IPS DF 6.9 (cell line): Measurements from ENCODE around the gene AAR2.
A peak's percentile ranks its signal among the peaks of the same experiment; 100 is the strongest.

Experiments used
- DNase-seq: peaks from one replicate; pipeline ENCODE4 v3.0.0-alpha.2; 2013; ENCODE audit warnings: low read depth, low spot score
- H3K27ac ChIP-seq: one replicate; pipeline ENCODE4 v1.5.1; 2013; ENCODE audit warnings: low read length, control low read depth
- H3K27me3 ChIP-seq: 2 replicates; pipeline ENCODE4 v1.6.1; 2013; ENCODE audit warnings: mild to moderate bottlenecking, low read length; ENCODE audit not compliant: control insufficient read depth, insufficient read depth
- H3K36me3 ChIP-seq: 2 replicates; pipeline ENCODE4 v1.6.1; 2013; ENCODE audit warnings: low read length; ENCODE audit not compliant: control insufficient read depth, insufficient read depth
- H3K4me1 ChIP-seq: 2 replicates; pipeline ENCODE4 v1.6.1; 2013; ENCODE audit warnings: low read length; ENCODE audit not compliant: control insufficient read depth, insufficient read depth
- H3K4me3 ChIP-seq: 2 replicates; pipeline ENCODE4 v1.5.1; 2013; ENCODE audit warnings: mild to moderate bottlenecking, low read length
- H3K9me3 ChIP-seq: 2 replicates; pipeline ENCODE4 v1.6.1; 2013; ENCODE audit warnings: low read length, inconsistent platforms; ENCODE audit not compliant: control insufficient read depth, insufficient read depth
- WGBS: extraction: QIAGEN DNeasy Blood & Tissue Kit; methylation state at CpG from one replicate; pipeline ENCODE4 v1.1.7; 2013; ENCODE audit warnings: mixed read lengths, missing lambda C conversion rate; ENCODE audit not compliant: insufficient read length, insufficient coverage; 5-methylcytosine and 5-hydroxymethylcytosine counted together

The AAR2 gene

GRCh38 chr20:36217226-36217625 is 19.1 kb upstream of the AAR2 start:
- Histone ChIP-seq H3K4me1 (no peaks in the 10 kb centered on the region), H3K4me3 (no peak overlapping the region), H3K9me3 (no peaks in the 10 kb centered on the region), H3K27ac (no peak overlapping the region), H3K36me3 (no peaks in the 10 kb centered on the region), H3K27me3 (no peaks in the 10 kb centered on the region)
- peak; percentile 52 for DNase-seq
- WGBS, result no CpG with 5 or more reads among the region's 4 CpGs

- Histone ChIP-seq H3K27me3 (no peaks in the 10 kb centered on the region), H3K27ac (no peak overlapping the region), H3K36me3 (no peaks in the 10 kb centered on the region), H3K9me3 (no peaks in the 10 kb centered on the region), H3K4me1 (no peaks in the 10 kb centered on the region), H3K4me3 (no peak overlapping the region)
- no peak for DNase-seq
- WGBS, result no CpG with 5 or more reads among the region's 16 CpGs
These were observed 17.8 kb upstream of the AAR2 start for GRCh38 chr20:36218380-36219064.

- H3K9me3 ChIP-seq, result no peaks in the 10 kb centered on the region
- H3K36me3 ChIP-seq, result no peaks in the 10 kb centered on the region
- no peak overlapping the region for H3K4me3 ChIP-seq
- H3K4me1 ChIP-seq, result no peaks in the 10 kb centered on the region
- H3K27ac ChIP-seq, result no peak overlapping the region
- WGBS, result no CpG with 5 or more reads among the region's 17 CpGs
- DNase-seq, result no peak
- H3K27me3 ChIP-seq, result no peaks in the 10 kb centered on the region
These were observed 16.5 kb upstream of the AAR2 start for GRCh38 chr20:36219671-36220220.

- Histone ChIP-seq H3K27me3 (no peaks in the 10 kb centered on the region), H3K4me3 (no peak overlapping the region), H3K27ac (no peak overlapping the region), H3K9me3 (no peaks in the 10 kb centered on the region), H3K4me1 (no peaks in the 10 kb centered on the region), H3K36me3 (no peaks in the 10 kb centered on the region)
- no CpG with 5 or more reads among the region's 7 CpGs for WGBS
- no peak for DNase-seq
These were observed 10.6 kb upstream of the AAR2 start for GRCh38 chr20:36225666-36226065.

GRCh38 chr20:36228770-36229169 is 7.5 kb upstream of the AAR2 start:
- Histone ChIP-seq H3K4me1 (no peaks in the 10 kb centered on the region), H3K27ac (no peak overlapping the region), H3K4me3 (no peak overlapping the region), H3K36me3 (no peaks in the 10 kb centered on the region), H3K9me3 (no peaks in the 10 kb centered on the region), H3K27me3 (no peaks in the 10 kb centered on the region)
- WGBS, result no CpG with 5 or more reads among the region's 6 CpGs
- no peak for DNase-seq

GRCh38 chr20:36230019-36230418 is 6.3 kb upstream of the AAR2 start:
- Histone ChIP-seq H3K36me3 (no peaks in the 10 kb centered on the region), H3K27ac (no peak overlapping the region), H3K4me1 (no peaks in the 10 kb centered on the region), H3K4me3 (no peak overlapping the region), H3K9me3 (no peaks in the 10 kb centered on the region), H3K27me3 (no peaks in the 10 kb centered on the region)
- DNase-seq, result no peak
- WGBS, result no CpG with 5 or more reads among the region's 3 CpGs

- Histone ChIP-seq H3K4me3 (no peak overlapping the region), H3K27me3 (no peaks in the 10 kb centered on the region), H3K27ac (no peak overlapping the region), H3K36me3 (no peaks in the 10 kb centered on the region), H3K9me3 (no peaks in the 10 kb centered on the region), H3K4me1 (no peaks in the 10 kb centered on the region)
- WGBS, result no CpG with 5 or more reads among the region's 7 CpGs
- no peak for DNase-seq
These were observed 4.9 kb upstream of the AAR2 start for GRCh38 chr20:36231331-36231730.

- WGBS, result no CpG with 5 or more reads among the region's 4 CpGs
- no peak overlapping the region for H3K27ac ChIP-seq
These were observed 1.4 kb upstream of the AAR2 start for GRCh38 chr20:36234771-36235320.

GRCh38 chr20:36236786-36237121 is 476 bp downstream of the AAR2 start:
- no peak for DNase-seq
- H3K4me1 ChIP-seq, result no peaks in the 10 kb centered on the region
- no peaks in the 10 kb centered on the region for H3K9me3 ChIP-seq
- H3K27me3 ChIP-seq, result no peaks in the 10 kb centered on the region
- H3K36me3 ChIP-seq, result peaks cover 7% of the 10 kb centered on the region
- H3K27ac ChIP-seq, result no peak overlapping the region
- WGBS, result no CpG with 5 or more reads among the region's 6 CpGs
- peak overlapping the region; percentile 74; the same call in 1 of the 2 replicates for H3K4me3 ChIP-seq

More at GRCh38 chr20:36234771-36235320, 1.4 kb upstream of the AAR2 start:
- DNase-seq, result no peak
- no peaks in the 10 kb centered on the region for H3K4me1 ChIP-seq
- no peaks in the 10 kb centered on the region for H3K9me3 ChIP-seq
- no peaks in the 10 kb centered on the region; the same call in 1 of the 2 replicates for H3K36me3 ChIP-seq
- H3K4me3 ChIP-seq, result no peak overlapping the region
- no peaks in the 10 kb centered on the region for H3K27me3 ChIP-seq

- no peaks in the 10 kb centered on the region for H3K27me3 ChIP-seq
- DNase-seq, result no peak
- no CpG with 5 or more reads among the region's 5 CpGs for WGBS
- H3K9me3 ChIP-seq, result no peaks in the 10 kb centered on the region
- no peak overlapping the region for H3K4me3 ChIP-seq
- H3K36me3 ChIP-seq, result peaks cover 7% of the 10 kb centered on the region
- no peaks in the 10 kb centered on the region for H3K4me1 ChIP-seq
- H3K27ac ChIP-seq, result no peak overlapping the region
These were observed 1.2 kb downstream of the AAR2 start for GRCh38 chr20:36237477-36237876.

- no peak overlapping the region for H3K27ac ChIP-seq
- H3K36me3 ChIP-seq, result peaks cover 7% of the 10 kb centered on the region
- no peaks in the 10 kb centered on the region for H3K4me1 ChIP-seq
- no peaks in the 10 kb centered on the region for H3K27me3 ChIP-seq
- no peaks in the 10 kb centered on the region for H3K9me3 ChIP-seq
- no CpG with 5 or more reads among the region's 3 CpGs for WGBS
- no peak overlapping the region for H3K4me3 ChIP-seq
- DNase-seq, result no peak
These were observed 1.9 kb downstream of the AAR2 start for GRCh38 chr20:36238153-36238552.
